GM18951 (cell line): ENCODE data around the gene AUH.
"Not testable (repeated sequence)": the region's sequence is repeated elsewhere in the genome, so short reads cannot be mapped to it uniquely, and the experiment has no call there.

ENCODE experiments used
- POLR2A ChIP-seq: IDR thresholded peaks from 4 replicates; pipeline ENCODE4 v1.6.1; 2011; ENCODE audit warnings: mild to moderate bottlenecking; ENCODE audit not compliant: insufficient read length, insufficient read depth; ENCODE audit errors: extremely low read depth
- in situ Hi-C: fragments of 300-500 bp; cut with MboI; formaldehyde crosslinking; loops from one replicate; pipeline ENCODE4 v1.12.0; 2022; ENCODE audit warnings: low sequenced_read_pairs, mixed read lengths, inconsistent platforms; ENCODE audit not compliant: unreplicated experiment

AUH gene

DNA sequence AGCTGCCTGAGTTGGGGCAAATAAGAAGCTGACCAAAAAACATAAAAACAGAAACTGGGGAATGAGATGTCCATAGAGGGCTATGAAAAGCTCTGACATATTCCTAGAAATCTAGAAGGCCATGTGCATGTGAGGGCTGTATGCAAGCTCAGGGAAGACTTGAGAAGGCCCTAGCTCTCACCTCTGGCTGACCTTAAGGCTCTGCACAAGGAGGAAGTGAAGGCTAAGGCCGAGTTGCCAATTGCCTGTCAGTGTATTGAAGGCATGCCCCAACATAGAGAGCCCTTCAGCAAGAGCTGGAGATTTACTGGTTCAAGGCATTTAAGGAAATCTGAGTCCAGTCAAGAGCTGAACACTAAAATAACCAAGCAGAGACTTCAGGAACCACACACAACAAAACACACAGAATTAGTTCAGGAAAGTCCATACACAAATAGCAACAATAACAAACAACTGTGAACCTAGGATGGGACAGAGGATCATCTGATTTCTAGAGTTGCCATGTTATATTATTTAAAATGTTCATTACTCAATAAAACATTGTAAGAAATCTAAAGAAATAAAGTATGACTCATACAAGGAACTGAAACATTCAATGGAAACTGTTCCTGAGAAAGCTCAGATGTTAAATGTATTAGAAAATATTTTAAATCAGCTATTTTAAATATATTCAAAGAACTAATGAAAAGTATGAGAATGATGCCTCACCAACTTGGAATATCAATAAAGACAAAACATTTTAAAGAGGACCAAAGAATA is 161.8 kb downstream of the AUH start:
- in situ Hi-C loops = no loop called here
- TF ChIP-seq POLR2A = no peak

- in situ Hi-C loops = not testable (repeated sequence)
These were observed 162.8 kb downstream of the AUH start for GRCh38 chr9:91198881-91199280.

GRCh38 chr9:91198405-91198804 is 163.3 kb downstream of the AUH start:
- in situ Hi-C loops = no loop called here
- TF ChIP-seq POLR2A = no peak

DNA sequence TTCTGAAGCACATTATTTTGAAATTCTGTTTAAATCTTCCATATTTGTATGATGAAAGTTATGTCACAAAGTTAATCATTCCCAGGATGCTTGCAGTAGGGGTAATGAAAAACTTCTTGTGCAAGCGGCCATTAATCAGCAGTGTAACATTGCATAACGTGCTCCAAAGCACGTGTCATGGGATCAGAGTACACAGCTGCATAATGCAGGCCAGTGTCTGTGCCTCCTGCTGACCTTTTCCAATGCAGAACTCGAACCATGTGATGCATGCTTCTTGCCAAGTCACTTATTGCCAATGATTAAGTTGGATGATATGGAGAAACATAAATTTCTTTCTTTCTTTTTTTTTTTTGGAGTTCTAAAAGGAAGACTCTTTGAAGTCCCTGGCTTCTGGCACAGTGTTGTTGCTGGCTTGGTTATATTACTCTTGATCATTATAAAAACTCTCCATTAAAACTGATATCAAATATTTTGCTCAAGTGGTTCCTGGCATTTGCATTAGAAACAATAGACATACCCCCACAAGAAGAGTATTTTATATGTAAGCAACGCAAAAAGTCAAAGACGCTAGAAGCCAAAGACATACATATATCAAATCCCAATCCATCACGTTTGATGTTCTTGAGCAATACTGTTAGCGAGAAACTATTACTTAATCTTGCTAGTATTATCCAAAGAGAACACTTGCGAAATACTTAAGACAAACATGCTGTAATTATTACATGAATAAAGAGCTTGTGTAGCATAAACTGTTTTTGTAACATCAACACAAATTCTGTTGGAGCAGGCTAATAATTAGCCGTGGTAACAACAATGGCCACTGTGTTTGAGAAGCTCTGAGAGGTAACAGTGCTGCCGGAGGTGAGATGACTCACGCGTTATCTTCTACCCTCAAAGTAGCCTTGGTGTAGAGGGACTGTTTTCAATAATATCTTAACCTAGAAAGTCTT is 164.2 kb downstream of the AUH start:
- no peak for TF ChIP-seq POLR2A
- in situ Hi-C loops = no loop called here

DNA sequence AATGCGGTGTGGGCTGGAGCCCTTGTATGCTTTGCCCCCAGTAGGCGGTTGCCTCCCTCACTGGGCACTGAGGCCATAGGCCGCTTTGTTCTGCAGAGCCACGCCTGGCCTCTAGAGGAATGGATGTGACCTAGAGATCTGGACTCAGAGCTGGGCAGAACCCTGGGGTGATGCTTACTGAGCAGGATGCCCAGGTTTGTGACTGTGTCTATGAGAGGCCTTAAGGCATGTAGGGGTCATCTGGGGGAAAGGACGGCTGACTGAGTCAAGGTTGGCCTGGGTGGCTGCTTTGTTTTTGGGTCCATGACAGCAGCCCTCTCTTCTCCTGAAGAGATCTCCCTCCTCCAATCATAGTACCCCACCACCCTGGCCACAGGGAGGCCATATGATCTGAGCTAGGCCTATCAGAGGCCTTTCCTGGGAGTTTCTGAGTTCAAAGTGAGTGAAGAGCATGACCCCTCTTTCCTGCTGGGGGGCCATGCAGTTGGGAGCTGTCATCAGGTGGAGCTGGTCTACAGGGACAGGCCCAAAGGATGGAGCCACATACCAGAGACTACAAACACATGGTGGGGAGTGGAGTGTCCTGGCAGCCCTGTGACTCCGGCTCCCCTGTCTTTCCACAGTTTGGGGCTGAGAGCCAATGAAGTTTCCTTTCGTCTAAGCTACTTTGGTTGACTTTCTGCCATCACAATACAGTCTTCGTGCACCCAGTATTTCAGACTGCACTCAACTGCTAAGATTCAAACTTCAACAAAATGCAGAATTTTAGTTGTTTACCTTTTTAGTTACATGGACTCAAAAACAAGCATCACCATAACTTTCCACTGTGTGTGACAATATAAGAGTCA is 165.4 kb downstream of the AUH start:
- no peak for TF ChIP-seq POLR2A
- in situ Hi-C loops = no loop called here

- in situ Hi-C loops = no loop called here
- TF ChIP-seq POLR2A = no peak
These were observed 166.2 kb downstream of the AUH start for GRCh38 chr9:91195372-91196012.

DNA sequence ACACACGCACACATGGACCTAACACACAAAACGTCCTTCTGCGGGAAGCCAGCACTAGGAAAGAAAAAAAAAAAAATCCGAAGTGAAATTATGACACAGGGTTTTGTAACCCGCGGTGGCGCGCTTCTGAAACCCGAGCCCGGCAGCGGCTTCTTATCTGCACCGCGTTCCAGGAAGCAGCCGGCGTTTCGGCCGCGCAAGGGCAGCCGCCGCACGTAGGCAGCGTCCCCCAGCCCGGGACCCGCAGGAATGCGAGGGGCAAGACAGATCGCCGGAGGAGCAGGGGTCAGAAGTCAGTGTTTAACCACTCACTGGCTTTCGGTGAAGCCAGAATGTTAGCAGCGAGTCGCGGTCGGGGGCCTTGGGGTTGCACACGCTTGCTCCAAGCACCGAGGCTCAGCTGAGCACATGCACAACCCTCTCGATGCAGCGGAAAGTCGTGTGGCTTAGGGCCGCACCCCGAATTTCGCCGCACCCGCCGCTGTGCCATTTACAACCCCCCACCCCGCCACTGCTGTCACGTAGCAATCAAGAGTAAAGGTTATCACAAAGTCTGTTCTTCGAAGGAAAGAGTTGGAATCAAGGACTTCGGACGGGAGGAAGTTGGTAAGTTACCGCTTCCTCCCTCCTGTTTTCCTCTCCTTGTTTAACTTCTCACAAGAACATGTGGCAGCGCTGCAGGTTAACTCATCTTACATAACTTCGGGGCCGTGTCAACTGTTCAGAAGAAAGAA is 167.9 kb downstream of the AUH start:
- TF ChIP-seq POLR2A = peak; percentile 58
- in situ Hi-C loops = no loop called here

GRCh38 chr9:91193087-91193657 is 168.5 kb downstream of the AUH start:
- in situ Hi-C loops = no loop called here
- TF ChIP-seq POLR2A = no peak

- in situ Hi-C loops = no loop called here
- TF ChIP-seq POLR2A = no peak
These were observed 169.2 kb downstream of the AUH start for GRCh38 chr9:91192381-91193086.

DNA sequence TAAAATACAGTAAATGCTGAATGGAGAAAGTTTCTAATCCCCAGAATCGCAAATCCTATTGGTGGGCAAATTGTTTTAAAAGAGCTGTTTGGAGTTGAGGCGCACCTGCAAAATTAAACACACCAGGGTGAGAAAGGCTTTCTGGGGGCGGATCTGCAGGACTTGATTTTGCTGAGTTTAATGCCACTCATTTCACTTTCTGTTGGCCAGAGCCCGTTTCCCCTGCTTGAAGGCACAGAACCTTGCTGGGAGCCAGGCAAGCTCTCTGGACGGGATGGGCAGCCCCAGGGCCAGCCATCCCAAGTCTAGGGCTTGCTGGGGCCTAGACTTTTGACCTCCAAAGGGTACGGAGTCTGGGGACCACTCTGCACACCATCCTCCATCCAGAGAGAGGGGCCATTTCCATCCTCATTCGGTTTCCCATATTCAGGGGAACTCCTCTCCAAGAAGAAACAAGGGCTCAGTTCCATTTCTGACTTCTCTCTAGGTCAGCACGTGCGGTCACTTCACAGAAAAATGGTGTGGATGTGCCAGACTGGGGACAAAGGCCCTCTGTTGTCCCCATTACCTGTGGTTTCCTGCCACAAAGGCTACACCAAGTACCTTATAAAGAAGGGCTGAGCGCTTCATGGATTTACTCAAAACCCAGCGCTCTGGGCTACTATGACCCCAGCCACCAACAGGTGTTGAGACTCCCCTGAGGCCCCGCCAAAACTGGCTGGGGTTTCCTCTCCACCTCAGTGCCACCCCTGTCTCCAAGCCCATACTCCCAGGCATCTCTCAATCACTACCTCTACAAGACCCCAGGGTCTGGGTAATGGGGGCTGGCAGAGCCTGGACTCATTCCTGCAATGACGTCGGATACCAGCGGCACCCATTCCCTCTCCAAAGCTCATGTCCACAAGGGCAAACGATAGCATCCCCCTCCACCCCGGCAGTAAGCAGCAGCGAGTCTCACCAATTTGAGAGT is 170.0 kb downstream of the AUH start:
- in situ Hi-C loops = no loop called here
- no peak for TF ChIP-seq POLR2A
